Activated CD4-positive, alpha-beta T cell treated with anti-CD3 and anti-CD28 coated beads for 48 hours (primary cell): ENCODE data around the gene NOVA2.
A peak's percentile ranks its signal among the peaks of the same experiment; 100 is the strongest.
"Not testable (repeated sequence)": the region's sequence is repeated elsewhere in the genome, so short reads cannot be mapped to it uniquely, and the experiment has no call there.

Experiments used
- DNase-seq: peaks from one replicate; pipeline ENCODE4 v3.0.0-alpha.2; 2020

NOVA2 gene

GRCh38 chr19:45919678-45920077 is 54.0 kb downstream of the NOVA2 start:
- no peak for DNase-seq

GRCh38 chr19:45918721-45919120 is 54.9 kb downstream of the NOVA2 start:
- no peak for DNase-seq

- DNase-seq: no peak
Observed at GRCh38 chr19:45917421-45918091, 56.1 kb downstream of the NOVA2 start.

- peak; percentile 10 for DNase-seq
Observed at GRCh38 chr19:45913874-45914830, 59.5 kb downstream of the NOVA2 start, which contains the start of gene NANOS2. NANOS2 (minus strand) TSS chr19:45914778; CDS start chr19:45914693, 85 bp downstream.

GRCh38 chr19:45911291-45911690 is 62.4 kb downstream of the NOVA2 start:
- no peak for DNase-seq

- DNase-seq: no peak
Observed at GRCh38 chr19:45908956-45909355, 64.7 kb downstream of the NOVA2 start.

GRCh38 chr19:45906221-45906620 is 67.4 kb downstream of the NOVA2 start:
- DNase-seq: no peak

GRCh38 chr19:45905011-45905410 is 68.7 kb downstream of the NOVA2 start:
- DNase-seq: no peak

GRCh38 chr19:45902651-45903625 is 70.7 kb downstream of the NOVA2 start:
- DNase-seq: peak; percentile 99

- DNase-seq: no peak
Observed at GRCh38 chr19:45901912-45902650, 71.6 kb downstream of the NOVA2 start, which contains the start of gene MYPOP. MYPOP (minus strand) TSS chr19:45902613; CDS start chr19:45901773, 840 bp downstream.

GRCh38 chr19:45901432-45901911 is 72.2 kb downstream of the NOVA2 start:
- DNase-seq: peak; percentile 46

- no peak for DNase-seq
Observed at GRCh38 chr19:45900738-45901431, 72.8 kb downstream of the NOVA2 start.

- DNase-seq: no peak
Observed at GRCh38 chr19:45899919-45900589, 73.6 kb downstream of the NOVA2 start.

GRCh38 chr19:45899253-45899652 is 74.4 kb downstream of the NOVA2 start:
- no peak for DNase-seq

- DNase-seq: no peak
Observed at GRCh38 chr19:45897261-45897812, 76.3 kb downstream of the NOVA2 start.

GRCh38 chr19:45895983-45896599 is 77.6 kb downstream of the NOVA2 start:
- DNase-seq: not testable (repeated sequence)

- no peak for DNase-seq
Observed at GRCh38 chr19:45895519-45895972, 78.1 kb downstream of the NOVA2 start.

GRCh38 chr19:45890877-45891276 is 82.8 kb downstream of the NOVA2 start:
- no peak for DNase-seq

- DNase-seq: no peak
Observed at GRCh38 chr19:45889210-45889885, 84.3 kb downstream of the NOVA2 start.
